ENCODE data around the gene DIP2C.

Gene DIP2C

DNA sequence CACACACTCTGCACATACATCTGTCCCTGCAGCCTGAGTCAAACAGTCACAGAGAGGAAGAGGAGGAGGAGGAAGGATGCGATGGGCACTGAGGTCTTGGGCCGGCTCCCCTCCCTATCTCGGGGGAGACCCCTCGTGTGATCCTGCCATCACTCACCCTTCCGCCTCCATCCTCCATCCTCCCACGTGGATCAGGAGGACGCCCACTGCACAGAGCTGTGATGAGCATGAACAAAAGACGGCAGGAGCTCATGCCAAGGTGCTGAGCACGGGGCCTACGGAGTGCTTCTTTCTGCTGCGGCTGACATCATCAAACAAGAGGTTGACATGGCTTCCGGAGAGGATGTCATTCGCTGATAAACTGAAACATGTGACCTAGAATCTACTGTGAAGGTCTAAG, 68.0 kb downstream of the DIP2C start:
- H3F3A ChIP-seq (ENCODE audit: low read depth), result no peaks in the 10 kb centered on the region
- no peaks in the 10 kb centered on the region for H3K9me2 ChIP-seq (replicated peaks; ENCODE audit: low read depth, low read length)
- H3K9ac ChIP-seq (ENCODE audit: low read depth, low read length, poor library complexity, severe bottlenecking), result no peak overlapping the region
- no peaks in the 10 kb centered on the region for H3K27me3 ChIP-seq (ENCODE audit: insufficient read depth, low read length, poor library complexity, severe bottlenecking)
- H3K4me2 ChIP-seq (ENCODE audit: low read depth, low read length, poor library complexity, severe bottlenecking), result no peak overlapping the region
- no peaks in the 10 kb centered on the region for H3K36me3 ChIP-seq (ENCODE audit: insufficient read depth, low read length)
- H3K9me3 ChIP-seq (ENCODE audit: insufficient read depth, low read depth, low read length), result no peaks in the 10 kb centered on the region
- H3K4me1 ChIP-seq (ENCODE audit: insufficient read depth, low read length, poor library complexity, severe bottlenecking), result peaks cover 3% of the 10 kb centered on the region
- H3K79me2 ChIP-seq (ENCODE audit: insufficient read depth, low read length), result no peaks in the 10 kb centered on the region
- H3K4me3 ChIP-seq (ENCODE audit: low read length, poor library complexity, severe bottlenecking), result no peak overlapping the region
- TF ChIP-seq, protein P1, sequence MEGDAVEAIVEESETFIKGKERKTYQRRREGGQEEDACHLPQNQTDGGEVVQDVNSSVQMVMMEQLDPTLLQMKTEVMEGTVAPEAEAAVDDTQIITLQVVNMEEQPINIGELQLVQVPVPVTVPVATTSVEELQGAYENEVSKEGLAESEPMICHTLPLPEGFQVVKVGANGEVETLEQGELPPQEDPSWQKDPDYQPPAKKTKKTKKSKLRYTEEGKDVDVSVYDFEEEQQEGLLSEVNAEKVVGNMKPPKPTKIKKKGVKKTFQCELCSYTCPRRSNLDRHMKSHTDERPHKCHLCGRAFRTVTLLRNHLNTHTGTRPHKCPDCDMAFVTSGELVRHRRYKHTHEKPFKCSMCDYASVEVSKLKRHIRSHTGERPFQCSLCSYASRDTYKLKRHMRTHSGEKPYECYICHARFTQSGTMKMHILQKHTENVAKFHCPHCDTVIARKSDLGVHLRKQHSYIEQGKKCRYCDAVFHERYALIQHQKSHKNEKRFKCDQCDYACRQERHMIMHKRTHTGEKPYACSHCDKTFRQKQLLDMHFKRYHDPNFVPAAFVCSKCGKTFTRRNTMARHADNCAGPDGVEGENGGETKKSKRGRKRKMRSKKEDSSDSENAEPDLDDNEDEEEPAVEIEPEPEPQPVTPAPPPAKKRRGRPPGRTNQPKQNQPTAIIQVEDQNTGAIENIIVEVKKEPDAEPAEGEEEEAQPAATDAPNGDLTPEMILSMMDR (conservative IDR thresholded peaks at IDR 0.05; ENCODE audit: low read length), result no peak
- no peak for TF ChIP-seq EZH2phosphoT487 (IDR thresholded peaks at IDR 0.05; ENCODE audit: borderline replicate concordance)
- H2AFZ ChIP-seq (ENCODE audit: low read length), result no peak overlapping the region
- H4K20me1 ChIP-seq (ENCODE audit: insufficient read depth, low read length, poor library complexity, severe bottlenecking), result no peaks in the 10 kb centered on the region

DNA sequence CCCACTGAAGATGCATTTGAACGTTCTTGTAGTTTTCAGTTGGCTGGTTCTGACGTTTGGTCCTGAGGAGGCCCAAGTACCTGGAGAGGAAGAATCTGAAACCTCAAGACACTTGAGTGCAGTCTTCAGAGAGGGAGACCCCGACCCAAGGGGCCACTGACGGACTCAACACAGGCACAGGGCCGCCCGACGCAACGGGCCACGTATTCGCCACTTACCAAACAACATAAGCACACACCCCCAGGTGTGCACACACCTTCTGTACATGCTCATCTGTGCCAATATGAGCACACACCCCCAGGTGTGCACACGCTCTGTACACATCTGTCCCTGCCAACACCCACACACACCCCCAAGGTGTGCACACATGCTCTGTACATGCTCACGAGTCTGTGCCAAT, 68.5 kb downstream of the DIP2C start:
- H3K9me2 ChIP-seq (replicated peaks; ENCODE audit: low read depth, low read length), result no peaks in the 10 kb centered on the region
- no peak overlapping the region for H2AFZ ChIP-seq (ENCODE audit: low read length)
- H3K4me2 ChIP-seq (ENCODE audit: low read depth, low read length, poor library complexity, severe bottlenecking), result no peak overlapping the region
- H3K4me1 ChIP-seq (ENCODE audit: insufficient read depth, low read length, poor library complexity, severe bottlenecking), result peaks cover 3% of the 10 kb centered on the region
- H3K4me3 ChIP-seq (ENCODE audit: low read length, poor library complexity, severe bottlenecking), result no peak overlapping the region
- no peaks in the 10 kb centered on the region for H3K36me3 ChIP-seq (ENCODE audit: insufficient read depth, low read length)
- H3K27me3 ChIP-seq (ENCODE audit: insufficient read depth, low read length, poor library complexity, severe bottlenecking), result no peaks in the 10 kb centered on the region
- H4K20me1 ChIP-seq (ENCODE audit: insufficient read depth, low read length, poor library complexity, severe bottlenecking), result no peaks in the 10 kb centered on the region
- no peaks in the 10 kb centered on the region for H3F3A ChIP-seq (ENCODE audit: low read depth)
- TF ChIP-seq, protein P1 (conservative IDR thresholded peaks at IDR 0.05; ENCODE audit: low read length), result no peak
- TF ChIP-seq EZH2phosphoT487 (IDR thresholded peaks at IDR 0.05; ENCODE audit: borderline replicate concordance), result no peak
- no peaks in the 10 kb centered on the region for H3K79me2 ChIP-seq (ENCODE audit: insufficient read depth, low read length)
- H3K9me3 ChIP-seq (ENCODE audit: insufficient read depth, low read depth, low read length), result no peaks in the 10 kb centered on the region
- no peak overlapping the region for H3K9ac ChIP-seq (ENCODE audit: low read depth, low read length, poor library complexity, severe bottlenecking)

- H3K4me2 ChIP-seq (ENCODE audit: low read depth, low read length, poor library complexity, severe bottlenecking), result no peak overlapping the region
- no peaks in the 10 kb centered on the region for H4K20me1 ChIP-seq (ENCODE audit: insufficient read depth, low read length, poor library complexity, severe bottlenecking)
Measured at GRCh38 chr10:620417-620816, 69.1 kb downstream of the DIP2C start.

More at GRCh38 chr10:620417-620816, 69.1 kb downstream of the DIP2C start:
- TF ChIP-seq, protein P1 (conservative IDR thresholded peaks at IDR 0.05; ENCODE audit: low read length), result no peak
- no peak for TF ChIP-seq EZH2phosphoT487 (IDR thresholded peaks at IDR 0.05; ENCODE audit: borderline replicate concordance)
- H2AFZ ChIP-seq (ENCODE audit: low read length), result no peak overlapping the region
- H3K79me2 ChIP-seq (ENCODE audit: insufficient read depth, low read length), result no peaks in the 10 kb centered on the region
- no peaks in the 10 kb centered on the region for H3K36me3 ChIP-seq (ENCODE audit: insufficient read depth, low read length)
- no peak overlapping the region for H3K4me3 ChIP-seq (ENCODE audit: low read length, poor library complexity, severe bottlenecking)
- H3K27me3 ChIP-seq (ENCODE audit: insufficient read depth, low read length, poor library complexity, severe bottlenecking), result no peaks in the 10 kb centered on the region
- no peaks in the 10 kb centered on the region for H3F3A ChIP-seq (ENCODE audit: low read depth)
- H3K9ac ChIP-seq (ENCODE audit: low read depth, low read length, poor library complexity, severe bottlenecking), result no peak overlapping the region
- H3K9me3 ChIP-seq (ENCODE audit: insufficient read depth, low read depth, low read length), result no peaks in the 10 kb centered on the region
- peaks cover 3% of the 10 kb centered on the region for H3K4me1 ChIP-seq (ENCODE audit: insufficient read depth, low read length, poor library complexity, severe bottlenecking)
- H3K9me2 ChIP-seq (replicated peaks; ENCODE audit: low read depth, low read length), result no peaks in the 10 kb centered on the region

Data from Loucy (cell line).